HG03175 (cell line): Measurements from ENCODE around the gene ALDH16A1.
"Not testable (repeated sequence)": the region's sequence is repeated elsewhere in the genome, so short reads cannot be mapped to it uniquely, and the experiment has no call there.

Source experiments
- ATAC-seq: cut with Tn5 transposase; IDR thresholded peaks from one replicate; pipeline ENCODE4 v1.9.1; 2021; ENCODE audit warnings: mild to moderate bottlenecking, moderate library complexity; ENCODE audit not compliant: unreplicated experiment

ALDH16A1 gene

DNA sequence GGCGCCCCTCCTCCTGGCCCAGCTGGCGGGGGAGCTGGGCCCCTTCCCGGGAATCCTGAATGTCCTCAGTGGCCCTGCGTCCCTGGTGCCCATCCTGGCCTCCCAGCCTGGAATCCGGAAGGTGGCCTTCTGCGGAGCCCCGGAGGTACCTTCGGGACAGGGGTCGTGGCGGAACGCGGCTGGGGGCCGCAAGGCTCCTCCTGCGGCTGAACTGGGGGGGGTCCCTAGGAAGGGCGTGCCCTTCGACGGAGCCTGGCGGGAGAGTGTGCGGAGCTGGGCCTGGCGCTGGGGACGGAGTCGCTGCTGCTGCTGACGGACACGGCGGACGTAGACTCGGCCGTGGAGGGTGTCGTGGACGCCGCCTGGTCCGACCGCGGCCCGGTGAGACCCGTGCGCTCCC lies 8.6 kb downstream of the ALDH16A1 start:
- no peak for ATAC-seq

- no peak for ATAC-seq
Measured at GRCh38 chr19:49462492-49462891, 9.5 kb downstream of the ALDH16A1 start.

DNA sequence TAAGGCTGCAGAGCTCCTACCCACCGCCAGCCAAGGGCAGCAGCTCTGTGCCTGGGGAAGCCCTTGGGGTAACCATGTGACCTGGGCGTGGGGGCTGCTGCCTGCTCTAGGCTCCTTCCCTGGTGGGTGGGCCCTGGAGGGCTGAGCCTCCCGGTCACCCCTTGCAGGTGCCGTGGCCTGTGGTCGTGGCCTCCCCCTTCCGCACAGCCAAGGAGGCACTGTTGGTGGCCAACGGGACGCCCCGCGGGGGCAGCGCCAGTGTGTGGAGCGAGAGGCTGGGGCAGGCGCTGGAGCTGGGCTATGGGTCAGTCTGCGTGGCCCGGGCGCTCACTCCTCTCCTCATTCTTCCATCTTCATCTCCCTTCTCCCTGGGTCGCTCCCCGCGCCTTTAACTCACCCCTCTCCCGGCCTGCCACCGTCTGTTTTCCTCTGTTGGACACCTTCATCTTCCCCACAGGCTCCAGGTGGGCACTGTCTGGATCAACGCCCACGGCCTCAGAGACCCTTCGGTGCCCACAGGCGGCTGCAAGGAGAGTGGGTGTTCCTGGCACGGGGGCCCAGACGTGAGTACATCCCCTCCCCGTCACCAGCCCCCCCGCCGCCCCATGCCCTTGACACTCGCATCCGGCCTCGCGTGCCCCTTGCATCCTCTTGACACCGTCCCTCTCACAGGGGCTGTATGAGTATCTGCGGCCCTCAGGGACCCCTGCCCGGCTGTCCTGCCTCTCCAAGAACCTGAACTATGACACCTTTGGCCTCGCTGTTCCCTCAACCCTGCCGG lies 11.1 kb downstream of the ALDH16A1 start:
- ATAC-seq: no peak

DNA sequence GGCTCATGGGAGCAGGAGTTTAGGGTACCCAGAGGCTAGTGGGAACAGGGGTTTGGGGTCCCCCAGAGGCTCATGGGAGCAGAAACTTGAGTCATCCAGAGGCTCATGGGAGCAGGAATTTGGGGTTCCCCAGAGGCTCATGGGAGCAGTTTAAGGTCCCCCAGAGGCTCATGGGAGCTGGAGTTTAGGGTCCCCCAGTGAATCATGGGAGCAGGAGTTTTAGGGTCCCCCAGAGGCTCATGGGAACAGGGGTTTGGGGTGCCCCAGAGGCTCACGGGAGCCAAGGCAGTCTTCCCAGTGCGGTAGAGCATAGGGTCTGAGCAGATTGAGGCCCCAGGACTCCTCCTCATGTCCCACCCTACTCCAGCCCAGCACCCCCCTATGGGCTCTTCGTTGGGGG lies 12.3 kb downstream of the ALDH16A1 start:
- no peak for ATAC-seq

DNA sequence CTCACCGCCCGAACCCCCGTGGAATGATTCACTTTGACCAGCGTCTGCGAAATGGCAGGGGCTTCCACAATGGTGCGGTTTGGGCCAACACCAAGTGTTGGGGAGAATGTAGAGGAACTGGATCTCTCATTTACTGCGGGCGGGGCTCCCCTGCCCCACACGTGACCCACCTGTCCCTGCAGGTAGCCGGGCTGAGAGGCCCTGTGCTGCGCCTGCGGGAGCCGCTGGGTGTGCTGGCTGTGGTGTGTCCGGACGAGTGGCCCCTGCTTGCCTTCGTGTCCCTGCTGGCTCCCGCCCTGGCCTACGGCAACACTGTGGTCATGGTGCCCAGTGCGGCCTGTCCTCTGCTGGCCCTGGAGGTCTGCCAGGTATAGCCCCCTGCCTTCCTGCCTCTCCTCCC lies 15.2 kb downstream of the ALDH16A1 start:
- ATAC-seq: no peak

GRCh38 chr19:49468746-49469447 lies 15.9 kb downstream of the ALDH16A1 start:
- ATAC-seq: peak; percentile 71

- peak; percentile 40 for ATAC-seq
Measured at GRCh38 chr19:49469828-49470614, 17.0 kb downstream of the ALDH16A1 start.

GRCh38 chr19:49470615-49470978 lies 17.6 kb downstream of the ALDH16A1 start:
- no peak for ATAC-seq

DNA sequence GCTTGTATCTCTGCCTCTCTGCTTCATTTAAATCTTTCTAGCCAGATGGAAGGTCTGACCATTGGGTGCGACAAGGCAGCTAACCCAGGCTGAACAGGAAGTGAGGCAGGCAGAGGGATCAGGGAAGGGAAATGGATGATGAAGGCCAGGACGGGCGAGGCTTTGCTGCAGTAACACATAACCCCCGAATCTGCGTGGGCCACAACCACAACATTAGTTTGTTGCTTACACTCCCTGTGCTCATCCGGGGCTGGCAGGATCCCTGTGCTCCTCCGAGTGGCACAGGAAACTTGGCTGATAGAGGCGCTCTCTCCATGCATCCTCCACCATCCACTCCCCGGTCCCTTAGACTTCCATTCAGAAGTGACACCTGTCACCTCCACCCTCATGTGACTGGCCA lies 19.9 kb downstream of the ALDH16A1 start:
- ATAC-seq: no peak

DNA sequence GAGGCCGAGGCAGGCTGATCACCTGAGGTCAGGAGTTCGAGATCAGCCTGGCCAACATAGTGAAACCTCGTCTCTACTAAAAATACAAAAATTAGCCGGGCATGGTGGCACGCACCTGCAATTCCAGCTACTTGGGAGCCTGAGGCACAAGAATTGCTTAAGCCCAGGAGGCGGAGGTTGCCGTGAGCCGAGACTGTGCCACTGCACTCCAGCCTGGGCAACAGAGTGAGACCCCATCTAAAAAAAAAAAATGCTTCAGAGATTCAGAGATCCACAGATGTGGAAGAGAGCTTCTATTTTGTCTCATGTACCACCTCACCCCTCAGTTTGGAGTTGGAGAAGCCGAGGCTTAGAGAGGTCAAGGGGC lies 20.5 kb downstream of the ALDH16A1 start:
- not testable (repeated sequence) for ATAC-seq

GRCh38 chr19:49473868-49474541 lies 21.0 kb downstream of the ALDH16A1 start, which contains the start of gene FLT3LG:
Gene FLT3LG, plus strand, starts transcription at chr19:49474215. Its CDS starts 425 bp downstream, at chr19:49474640.
- peak; percentile 64 for ATAC-seq

- ATAC-seq: no peak
Measured at GRCh38 chr19:49474542-49474924, 21.5 kb downstream of the ALDH16A1 start.

DNA sequence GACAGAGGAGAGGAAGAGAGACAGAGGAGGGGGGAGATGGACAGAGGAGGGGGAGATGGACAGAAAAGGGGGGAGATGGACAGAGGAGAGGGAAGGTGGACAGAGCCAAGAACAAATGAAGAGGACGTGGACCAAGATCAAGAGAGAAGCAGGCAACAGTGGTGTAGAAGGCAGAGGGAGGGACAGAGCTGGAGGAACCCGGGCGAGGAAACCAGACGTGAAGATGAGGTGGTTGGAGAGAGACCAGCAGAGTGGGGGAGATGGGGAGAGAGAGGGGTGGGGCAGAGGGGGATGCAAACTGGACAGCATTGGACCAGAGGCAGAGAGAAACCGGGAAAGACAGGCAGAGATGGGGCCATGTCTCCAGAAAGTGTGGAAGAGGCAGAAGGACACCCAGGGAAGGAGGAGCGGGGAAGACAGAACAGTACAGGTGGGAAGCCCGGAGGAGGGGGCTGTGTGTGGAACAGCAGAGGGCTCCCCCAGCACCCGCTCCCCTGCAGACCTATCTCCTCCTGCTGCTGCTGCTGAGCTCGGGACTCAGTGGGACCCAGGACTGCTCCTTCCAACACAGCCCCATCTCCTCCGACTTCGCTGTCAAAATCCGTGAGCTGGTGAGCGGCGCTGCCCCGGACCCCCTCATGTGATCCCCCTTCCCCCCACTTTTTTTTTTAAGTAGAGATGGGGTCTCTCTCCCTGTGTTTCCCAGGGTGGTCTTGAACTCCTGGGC lies 22.3 kb downstream of the ALDH16A1 start:
- ATAC-seq: no peak

DNA sequence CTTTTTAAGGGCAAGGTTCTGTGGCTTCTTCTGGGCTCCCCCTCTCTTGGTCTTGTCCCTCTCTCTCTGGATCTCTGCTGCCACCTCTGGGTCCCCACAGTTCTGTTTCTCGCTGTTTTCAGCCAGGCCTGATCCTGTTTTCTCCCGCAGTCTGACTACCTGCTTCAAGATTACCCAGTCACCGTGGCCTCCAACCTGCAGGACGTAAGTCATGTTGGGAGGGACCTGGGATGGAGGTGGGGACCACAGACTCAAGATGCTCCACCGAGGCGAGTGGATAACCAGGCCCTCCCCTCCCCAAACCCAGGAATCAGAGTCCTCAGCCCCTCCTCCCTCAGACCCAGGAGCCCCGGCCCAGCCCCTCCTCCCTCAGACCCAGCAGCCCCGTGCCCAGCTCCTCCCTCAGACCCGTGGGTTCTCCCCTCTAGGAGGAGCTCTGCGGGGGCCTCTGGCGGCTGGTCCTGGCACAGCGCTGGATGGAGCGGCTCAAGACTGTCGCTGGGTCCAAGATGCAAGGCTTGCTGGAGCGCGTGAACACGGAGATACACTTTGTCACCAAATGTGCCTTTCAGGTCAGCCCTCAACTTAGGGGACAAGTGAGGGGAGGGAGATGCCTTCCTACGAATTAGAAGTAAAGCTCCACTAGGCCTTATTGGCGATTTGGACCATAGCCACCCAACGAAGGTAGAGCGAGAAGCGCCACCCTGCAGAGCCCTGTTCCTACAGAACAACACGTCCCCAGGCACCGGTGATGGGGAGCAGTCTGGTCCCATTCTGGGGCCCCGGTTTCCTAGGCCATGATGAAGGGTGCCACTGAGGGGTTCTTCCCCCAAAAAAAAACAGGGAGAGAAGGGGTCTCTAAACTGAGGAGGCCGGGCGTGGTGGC lies 23.2 kb downstream of the ALDH16A1 start:
- ATAC-seq: no peak

DNA sequence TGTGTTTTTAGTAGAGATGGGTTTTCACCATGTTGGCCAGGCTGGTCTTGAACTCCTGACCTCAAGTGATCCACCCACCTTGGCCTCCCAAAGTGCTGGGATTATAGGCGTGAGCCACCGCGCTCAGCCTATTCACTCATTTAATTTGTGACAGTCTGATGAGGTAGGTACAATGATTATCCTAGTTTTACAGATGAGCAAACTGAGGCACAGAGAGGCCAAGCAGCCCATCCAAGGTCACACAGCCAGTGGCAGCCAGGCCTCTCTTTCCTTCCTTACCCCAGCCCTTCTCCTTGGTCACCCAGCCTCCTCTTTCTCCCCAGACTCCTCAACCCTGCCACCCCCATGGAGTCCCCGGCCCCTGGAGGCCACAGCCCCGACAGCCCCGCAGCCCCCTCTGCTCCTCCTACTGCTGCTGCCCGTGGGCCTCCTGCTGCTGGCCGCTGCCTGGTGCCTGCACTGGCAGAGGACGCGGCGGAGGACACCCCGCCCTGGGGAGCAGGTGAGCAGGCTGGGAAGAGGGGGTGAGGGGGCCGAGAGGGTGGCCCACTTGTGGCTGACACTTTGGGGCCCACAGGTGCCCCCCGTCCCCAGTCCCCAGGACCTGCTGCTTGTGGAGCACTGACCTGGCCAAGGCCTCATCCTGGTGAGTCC lies 27.1 kb downstream of the ALDH16A1 start:
- no peak for ATAC-seq

- ATAC-seq: no peak
Measured at GRCh38 chr19:49481020-49481683, 28.1 kb downstream of the ALDH16A1 start.

GRCh38 chr19:49486232-49486631 lies 33.2 kb downstream of the ALDH16A1 start:
- no peak for ATAC-seq

- no peak for ATAC-seq
Measured at GRCh38 chr19:49486710-49487276, 33.8 kb downstream of the ALDH16A1 start.
